Spleen (tissue), 7 donors: ENCODE data around the gene CNNM1.

ENCODE experiments used
- CTCF ChIP-seq, 11 experiments: fragments of 200-600 bp in 7 of 11; fragments of 450-650 bp in 4 of 11; sonication (generic) in 4 of 11; IDR thresholded peaks in 8 of 11; conservative IDR thresholded peaks in 3 of 11; 1 replicate in 7 of 11; 2 replicates in 4 of 11; pipeline versions ENCODE4 v1.4.0 to v1.8.0; 2016 to 2021; ENCODE audit warnings: antibody characterized with exemption in 11 of 11, inconsistent platforms in 4 of 11, mild to moderate bottlenecking in 1 of 11
- POLR2A ChIP-seq, 3 donors: fragments of 450-650 bp; IDR thresholded peaks; one replicate each; pipeline ENCODE4 v1.5.1; 2017; ENCODE audit warnings: antibody characterized with exemption in 3 of 3, mild to moderate bottlenecking in 1 of 3
- POLR2AphosphoS5 ChIP-seq, 3 donors: sonication (generic); formaldehyde crosslinking; IDR thresholded peaks; one replicate each; pipeline ENCODE4 v1.5.1; 2017; ENCODE audit warnings: antibody characterized with exemption in 3 of 3
- donor health status: DM: no; HTN: no; CAD: no; lungs with moderate emphysema.
- donor health status: DM: no; HTN: no; CAD: no.
- donor health status: DM: no; HTN: no; CAD: no.

DNA sequence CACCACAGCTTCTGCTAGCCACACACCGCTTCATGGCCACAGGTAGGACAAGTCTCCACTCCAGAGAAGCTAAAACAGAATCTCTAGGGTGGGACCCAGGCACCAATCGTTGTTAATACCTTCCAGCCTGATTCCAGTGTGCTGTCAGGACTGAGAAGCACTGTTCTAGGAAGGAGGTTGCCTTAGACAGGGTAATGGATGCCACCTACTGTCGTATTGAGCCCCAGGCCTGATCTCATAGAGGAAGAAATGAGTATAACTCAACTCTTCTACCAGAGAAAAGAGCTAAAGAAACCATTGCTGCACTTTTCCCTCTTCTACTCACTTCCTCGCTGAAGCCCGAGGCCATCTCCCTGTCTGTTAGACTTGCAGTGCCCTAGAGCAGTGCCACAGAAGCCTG, 31.8 kb downstream of the CNNM1 start:
- no peak for TF ChIP-seq POLR2A (IDR thresholded peaks at IDR 0.05)
- no peak for TF ChIP-seq CTCF (IDR thresholded peaks at IDR 0.05 in 8 of 11, conservative IDR thresholded peaks at IDR 0.05 in 3 of 11)
- no peak for TF ChIP-seq POLR2AphosphoS5 (IDR thresholded peaks at IDR 0.05)
